Neural crest cell (in vitro differentiated cells): ENCODE measurements around the gene DESI2. TPM values are rescaled to one million over a fixed set of nuclear protein-coding genes. Genes with fewer than 3 reads are reported as not detected.

Experiments
- DNase-seq: peaks from one replicate; pipeline ENCODE4 v3.0.0; 2021; ENCODE audit warnings: low read depth, mixed read lengths, low spot score
- H3K27ac Mint-ChIP-seq: one replicate; pipeline ENCODE4 v1.8.0; 2021; ENCODE audit warnings: mild to moderate bottlenecking, mixed read lengths; ENCODE audit not compliant: unreplicated experiment
- H3K27me3 Mint-ChIP-seq: 2 replicates; pipeline ENCODE4 v1.8.0; 2021; ENCODE audit warnings: low read depth, mild to moderate bottlenecking, mixed read lengths
- H3K36me3 Mint-ChIP-seq: 2 replicates; pipeline ENCODE4 v1.8.0; 2021; ENCODE audit warnings: low read depth, mild to moderate bottlenecking, mixed read lengths
- H3K4me1 Mint-ChIP-seq: 2 replicates; pipeline ENCODE4 v1.8.0; 2021; ENCODE audit warnings: mixed read lengths
- H3K4me3 Mint-ChIP-seq: one replicate; pipeline ENCODE4 v1.8.0; 2021; ENCODE audit warnings: mild to moderate bottlenecking, mixed read lengths
- H3K9me3 Mint-ChIP-seq: 2 replicates; pipeline ENCODE4 v1.8.0; 2021; ENCODE audit warnings: mixed read lengths
- total RNA-seq: library from RNA; stranded (reverse); gene quantifications from 2 replicates; pipeline ENCODE4 v1.2.1, GENCODE V29; 2021
- TF ChIP-seq, protein P1 (sequence below): fragments of 200-600 bp; sonication (generic); conservative IDR thresholded peaks from 2 replicates; pipeline ENCODE4 v1.5.0; 2021; ENCODE audit warnings: antibody characterized with exemption, mild to moderate bottlenecking

Gene DESI2
- total RNA-seq, 1 donor from 2014 or later = 46.5 TPM

DNA sequence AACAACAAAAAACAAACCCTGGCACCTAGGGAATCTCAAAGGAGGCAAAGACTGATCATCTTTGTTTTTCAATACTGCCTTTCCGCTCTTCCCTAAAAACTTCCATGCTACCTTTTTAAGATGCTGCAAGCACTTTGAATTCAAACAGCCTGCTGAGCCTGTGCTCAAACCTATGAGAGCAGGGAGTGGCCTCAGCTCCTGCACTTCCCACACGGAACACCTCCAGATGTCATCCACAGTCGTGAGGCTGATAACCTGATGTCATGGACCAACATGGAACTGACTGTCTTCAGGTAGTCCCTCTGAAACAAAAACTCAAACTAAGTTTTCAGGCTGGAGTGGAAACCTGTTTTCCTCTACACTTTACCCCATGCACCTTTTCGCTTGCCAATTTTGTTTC lies 46.8 kb downstream of the DESI2 start:
- peaks cover 35% of the 10 kb centered on the region for H3K36me3 Mint-ChIP-seq
- H3K4me3 Mint-ChIP-seq = no peak overlapping the region
- no peaks in the 10 kb centered on the region for H3K27me3 Mint-ChIP-seq
- DNase-seq = no peak
- peak overlapping the region; percentile 88 for H3K27ac Mint-ChIP-seq
- H3K4me1 Mint-ChIP-seq = no peaks in the 10 kb centered on the region
- peaks cover 3% of the 10 kb centered on the region for H3K9me3 Mint-ChIP-seq
- TF ChIP-seq, protein P1, sequence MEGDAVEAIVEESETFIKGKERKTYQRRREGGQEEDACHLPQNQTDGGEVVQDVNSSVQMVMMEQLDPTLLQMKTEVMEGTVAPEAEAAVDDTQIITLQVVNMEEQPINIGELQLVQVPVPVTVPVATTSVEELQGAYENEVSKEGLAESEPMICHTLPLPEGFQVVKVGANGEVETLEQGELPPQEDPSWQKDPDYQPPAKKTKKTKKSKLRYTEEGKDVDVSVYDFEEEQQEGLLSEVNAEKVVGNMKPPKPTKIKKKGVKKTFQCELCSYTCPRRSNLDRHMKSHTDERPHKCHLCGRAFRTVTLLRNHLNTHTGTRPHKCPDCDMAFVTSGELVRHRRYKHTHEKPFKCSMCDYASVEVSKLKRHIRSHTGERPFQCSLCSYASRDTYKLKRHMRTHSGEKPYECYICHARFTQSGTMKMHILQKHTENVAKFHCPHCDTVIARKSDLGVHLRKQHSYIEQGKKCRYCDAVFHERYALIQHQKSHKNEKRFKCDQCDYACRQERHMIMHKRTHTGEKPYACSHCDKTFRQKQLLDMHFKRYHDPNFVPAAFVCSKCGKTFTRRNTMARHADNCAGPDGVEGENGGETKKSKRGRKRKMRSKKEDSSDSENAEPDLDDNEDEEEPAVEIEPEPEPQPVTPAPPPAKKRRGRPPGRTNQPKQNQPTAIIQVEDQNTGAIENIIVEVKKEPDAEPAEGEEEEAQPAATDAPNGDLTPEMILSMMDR = no peak

DNA sequence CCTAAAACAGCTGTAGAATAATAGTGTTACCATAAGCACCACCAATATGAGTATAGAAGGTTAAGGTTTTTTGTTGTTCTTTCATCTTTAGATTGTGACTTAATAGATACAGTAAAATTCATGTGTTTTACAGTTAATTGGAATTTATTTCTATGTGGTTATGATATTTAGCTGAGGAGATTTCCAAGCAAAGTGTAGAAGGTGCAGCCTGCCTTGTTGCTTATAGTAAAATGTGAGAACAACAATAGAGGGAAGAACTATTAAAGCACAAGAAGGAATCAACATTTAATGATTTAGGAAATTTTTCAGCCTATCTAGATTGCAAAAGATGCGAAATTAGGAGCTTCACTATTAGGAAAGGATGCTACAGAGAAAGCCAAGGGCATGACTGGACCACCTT lies 47.9 kb downstream of the DESI2 start:
- TF ChIP-seq, protein P1 = no peak
- Mint-ChIP-seq H3K4me3 (no peak overlapping the region), H3K27me3 (no peaks in the 10 kb centered on the region), H3K27ac (no peak overlapping the region), H3K36me3 (peaks cover 37% of the 10 kb centered on the region), H3K9me3 (peaks cover 3% of the 10 kb centered on the region), H3K4me1 (no peaks in the 10 kb centered on the region)
- no peak for DNase-seq

DNA sequence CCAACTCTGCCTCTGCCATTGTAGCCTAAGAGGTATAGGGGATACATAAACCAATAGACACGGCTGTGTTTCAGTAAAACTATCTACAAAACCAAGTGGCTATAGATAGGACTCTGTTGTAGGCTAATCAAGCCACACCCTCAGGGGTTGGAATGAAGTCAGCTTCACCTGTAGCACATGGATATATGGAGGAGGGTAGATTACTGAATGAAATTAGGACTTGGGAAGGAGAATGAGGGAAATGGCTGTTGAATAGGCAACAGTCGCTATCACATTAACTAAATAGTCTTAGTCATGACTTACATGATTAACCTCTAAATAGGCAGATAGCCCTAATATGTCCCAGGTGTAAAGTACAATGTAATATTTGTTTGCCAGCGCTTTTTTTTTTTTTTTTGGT lies 49.7 kb downstream of the DESI2 start:
- Mint-ChIP-seq H3K4me3 (no peak overlapping the region), H3K27me3 (no peaks in the 10 kb centered on the region), H3K9me3 (peaks cover 3% of the 10 kb centered on the region), H3K27ac (no peak overlapping the region), H3K4me1 (no peaks in the 10 kb centered on the region), H3K36me3 (peaks cover 37% of the 10 kb centered on the region)
- TF ChIP-seq, protein P1 = no peak
- no peak for DNase-seq

DNA sequence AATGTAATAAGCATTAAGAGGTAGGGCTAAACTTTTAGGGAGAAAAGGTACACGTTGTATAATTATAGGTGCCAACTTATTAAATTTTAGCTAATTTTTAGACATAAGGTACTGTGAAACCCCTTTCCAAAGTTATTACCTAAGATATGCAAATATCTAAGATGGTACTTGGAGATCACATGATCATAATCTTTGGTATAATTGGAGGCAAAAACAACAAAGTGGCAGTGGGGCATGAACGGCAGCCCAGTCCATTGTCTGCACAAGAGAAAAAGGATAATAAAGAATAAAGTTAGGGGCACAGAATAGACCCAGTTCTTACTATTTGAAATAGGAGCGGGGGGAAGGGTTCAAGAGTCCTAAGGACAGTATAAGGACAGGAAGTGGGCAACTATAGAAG lies 51.2 kb downstream of the DESI2 start:
- peaks cover 1% of the 10 kb centered on the region for H3K4me1 Mint-ChIP-seq
- no peak overlapping the region for H3K4me3 Mint-ChIP-seq
- no peaks in the 10 kb centered on the region for H3K27me3 Mint-ChIP-seq
- no peak overlapping the region for H3K27ac Mint-ChIP-seq
- DNase-seq = no peak
- TF ChIP-seq, protein P1 = no peak
- peaks cover 27% of the 10 kb centered on the region for H3K36me3 Mint-ChIP-seq
- H3K9me3 Mint-ChIP-seq = peaks cover 3% of the 10 kb centered on the region

DNA sequence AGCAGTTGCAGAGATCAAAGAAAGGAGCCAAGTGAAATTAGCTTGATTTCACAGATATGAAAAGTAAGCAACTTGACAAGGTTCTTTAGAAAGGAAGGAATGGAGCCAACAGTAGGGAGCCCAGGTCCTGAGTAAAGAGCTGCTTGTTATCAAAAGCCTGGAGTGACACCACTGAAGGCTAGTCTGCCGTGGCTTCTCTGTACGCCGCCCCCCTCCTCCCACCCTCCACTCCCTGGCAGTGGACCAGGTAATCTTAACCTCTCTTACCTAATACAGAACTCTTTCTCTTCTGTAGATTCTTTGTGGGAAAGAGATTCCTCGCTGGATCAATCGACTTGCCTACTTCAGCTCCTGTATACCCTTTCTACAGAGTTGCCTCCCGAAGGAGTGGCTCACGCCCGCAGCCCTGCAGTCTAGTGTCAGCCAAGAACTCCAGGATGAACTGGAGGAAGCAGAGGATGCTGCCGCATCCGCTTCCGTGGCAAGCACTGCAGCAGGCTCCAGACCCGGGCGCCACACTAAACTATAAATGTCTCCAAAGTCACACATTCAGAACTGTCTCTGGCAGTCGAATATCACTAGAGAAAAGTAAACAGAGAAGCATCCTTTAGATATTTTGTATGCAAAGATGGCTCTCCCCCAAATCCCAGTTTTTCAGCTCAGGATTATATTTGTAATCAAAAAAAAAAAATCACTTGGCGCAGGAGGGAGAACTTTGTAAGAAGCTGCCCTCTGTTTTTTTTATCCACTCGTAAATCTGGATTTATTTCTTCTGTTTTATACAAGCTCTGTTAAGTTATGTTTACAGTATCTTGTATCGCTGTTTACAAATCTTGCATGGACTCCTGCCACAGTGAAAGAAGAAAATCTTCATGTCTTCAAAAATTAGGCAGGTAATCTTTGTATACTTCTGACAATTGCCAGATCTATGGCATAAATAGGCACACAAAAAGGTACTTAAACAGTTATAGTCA lies 52.6 kb downstream of the DESI2 start:
- Mint-ChIP-seq H3K27me3 (no peaks in the 10 kb centered on the region), H3K4me3 (no peak overlapping the region), H3K4me1 (peaks cover 9% of the 10 kb centered on the region), H3K36me3 (peaks cover 17% of the 10 kb centered on the region), H3K9me3 (peaks cover 3% of the 10 kb centered on the region), H3K27ac (no peak overlapping the region)
- DNase-seq = no peak
- TF ChIP-seq, protein P1 = no peak
